Activated T-cell treated with anti-CD3 and anti-CD28 coated beads for 1 hour (primary cell): Measurements from ENCODE around the gene NFU1.
A peak's percentile ranks its signal among the peaks of the same experiment; 100 is the strongest.

ENCODE experiments used
- DNase-seq: peaks from one replicate; pipeline ENCODE4 v3.0.0-alpha.2; 2020; ENCODE audit warnings: low read depth

Gene NFU1

DNA sequence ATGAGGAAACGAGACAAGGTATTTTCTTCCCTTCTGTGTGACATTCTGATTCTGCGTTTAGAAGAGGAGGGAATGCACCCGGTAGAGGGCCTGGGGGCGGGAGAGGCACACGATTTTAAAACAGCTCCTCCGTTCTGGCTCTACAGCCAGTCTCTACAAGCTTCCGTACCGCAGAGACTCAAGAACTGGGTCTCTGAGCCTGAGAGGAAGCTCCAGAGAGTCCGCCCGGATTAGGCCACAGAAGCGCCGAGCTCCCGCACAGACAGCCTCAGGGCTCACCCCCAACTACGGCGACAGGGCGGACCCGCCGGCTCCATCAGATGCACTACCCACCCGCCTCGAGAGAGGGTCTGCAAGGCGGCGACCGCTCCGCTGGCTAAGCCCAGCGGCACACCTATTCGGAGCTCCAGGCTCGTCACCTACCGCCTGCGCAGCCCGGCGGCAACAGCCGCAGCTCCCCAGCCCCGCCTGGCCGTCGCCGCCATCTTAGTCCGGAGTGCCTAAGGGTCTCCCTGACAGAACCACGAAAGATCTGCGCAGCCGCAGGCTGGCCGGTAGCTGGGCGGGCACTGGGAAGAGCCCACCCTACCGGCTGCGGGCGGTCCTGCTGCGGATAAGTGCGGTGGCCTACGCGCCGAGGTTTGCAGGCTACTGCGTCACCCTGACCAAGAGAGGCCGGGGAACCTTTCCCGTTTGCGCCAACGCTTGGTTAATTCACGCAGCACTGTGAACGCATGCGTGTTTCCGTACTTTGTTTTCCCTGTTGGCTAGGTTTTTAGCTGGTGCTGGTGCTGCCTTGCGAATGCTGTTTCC lies at the start of gene NFU1:
NFU1 (minus strand) TSS at position 498 of the 813 bp plus-strand sequence; CDS start at position 485, 13 bp downstream.
- DNase-seq = peak; percentile 67

DNA sequence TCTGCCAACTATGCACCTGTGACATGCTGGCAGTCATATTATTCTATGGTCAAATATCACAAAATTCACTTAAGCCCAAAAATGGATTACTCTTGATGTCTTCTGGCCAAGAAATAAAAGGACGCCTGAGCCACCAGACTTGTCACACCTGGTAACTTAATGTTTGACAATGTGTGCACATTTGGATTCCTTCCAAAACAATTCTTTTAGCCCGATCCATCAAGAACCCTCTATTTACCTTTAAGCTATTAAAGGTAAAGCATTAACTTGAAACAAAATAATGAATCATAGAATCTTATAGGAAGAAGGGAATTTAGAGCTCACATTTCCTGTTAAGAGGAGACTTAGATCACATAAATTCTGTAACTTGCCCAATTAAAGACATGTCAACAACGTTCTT lies 46.5 kb upstream of the NFU1 start:
- no peak for DNase-seq

DNA sequence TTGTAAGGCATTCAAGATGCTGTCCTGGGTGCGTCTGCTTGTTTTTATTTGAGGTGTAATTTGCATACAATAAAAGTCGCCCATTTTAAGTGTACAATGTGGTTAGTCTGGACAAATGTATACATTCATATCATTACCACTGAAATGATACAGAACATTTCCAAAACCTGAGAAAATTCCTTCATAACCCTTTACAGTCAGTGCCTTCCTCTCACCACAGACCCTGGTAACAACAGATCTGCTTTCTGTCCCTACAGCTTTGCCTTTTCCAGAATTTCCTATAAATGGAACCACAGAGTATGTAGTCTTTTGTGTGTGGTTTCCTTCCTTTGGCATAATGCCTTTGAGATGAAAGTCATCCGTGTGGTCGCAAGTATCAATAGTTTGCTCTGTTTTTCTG lies 45.8 kb upstream of the NFU1 start:
- DNase-seq = no peak

DNA sequence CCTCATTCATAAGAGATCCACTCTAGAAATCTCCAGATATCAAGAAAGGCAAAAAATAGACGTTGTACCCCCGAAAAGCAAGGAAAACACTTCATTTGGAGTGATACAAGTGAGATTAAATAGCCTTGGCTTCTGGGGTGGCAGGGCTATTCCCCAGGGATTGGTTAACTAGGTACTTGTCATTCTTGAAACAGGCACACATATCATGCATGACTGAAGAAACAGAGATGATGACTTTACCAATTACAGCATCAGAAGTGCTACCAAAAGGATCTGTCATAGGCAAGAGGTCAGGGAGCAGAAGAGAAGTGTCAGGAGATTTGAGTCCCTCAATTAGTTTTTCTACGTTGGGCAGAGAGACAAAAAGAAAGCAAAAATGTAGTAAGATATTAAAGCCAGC lies 45.2 kb upstream of the NFU1 start:
- DNase-seq = no peak

DNA sequence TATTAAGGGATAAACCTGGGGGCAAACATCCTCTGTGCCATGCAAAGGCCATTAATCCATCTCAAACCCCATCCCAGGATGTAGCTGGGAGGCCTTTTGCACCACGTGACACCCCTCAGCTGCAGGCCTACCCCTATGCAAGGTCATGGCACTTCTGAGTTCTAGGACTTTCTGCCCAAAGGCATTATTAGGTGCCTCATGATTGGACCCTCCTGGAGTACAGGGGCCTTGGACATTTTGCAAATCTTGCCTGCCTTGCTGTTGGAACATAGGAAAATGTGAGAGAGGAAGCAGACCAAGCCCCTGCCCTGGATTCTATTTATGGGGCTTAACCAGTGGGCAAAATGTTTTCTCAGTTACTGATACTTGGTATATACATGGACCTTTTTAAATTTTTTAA lies 44.2 kb upstream of the NFU1 start:
- no peak for DNase-seq

DNA sequence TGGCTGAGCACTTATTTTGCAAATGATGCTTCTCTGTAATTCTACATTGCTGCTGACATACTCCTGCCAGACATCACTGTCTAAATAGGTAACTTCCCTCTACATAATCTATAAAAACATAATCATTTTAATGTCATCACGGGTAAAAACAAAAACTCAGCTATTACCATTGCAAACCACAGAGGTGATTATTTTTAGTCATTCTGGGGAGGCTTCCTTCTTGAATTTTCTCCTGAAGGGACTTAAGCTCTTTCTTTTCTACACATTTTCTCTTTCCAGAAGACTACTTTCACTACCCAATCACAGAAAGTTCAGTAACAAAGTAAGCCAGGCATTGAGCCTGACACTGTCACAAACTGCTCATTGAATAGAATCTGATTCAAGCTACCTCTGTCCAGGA lies 40.4 kb upstream of the NFU1 start:
- no peak for DNase-seq

DNA sequence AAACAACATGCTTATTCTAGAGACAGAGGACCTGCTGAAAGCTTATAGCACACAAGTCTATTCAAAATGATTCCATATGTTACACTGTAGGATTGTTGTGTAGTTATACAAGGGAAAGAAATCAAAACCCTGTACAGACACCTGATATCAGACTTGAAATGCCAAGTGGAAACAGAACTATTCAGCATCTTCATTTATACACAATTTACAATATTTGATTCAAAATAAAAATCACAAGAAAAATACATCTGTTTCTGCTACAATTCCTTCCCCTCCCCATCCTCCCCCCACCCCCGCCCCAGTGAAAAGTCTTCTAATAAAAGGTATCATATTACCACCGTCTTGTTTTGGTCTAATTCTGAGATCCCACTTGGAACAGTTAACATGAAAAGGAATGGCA lies 37.5 kb upstream of the NFU1 start:
- DNase-seq = no peak

DNA sequence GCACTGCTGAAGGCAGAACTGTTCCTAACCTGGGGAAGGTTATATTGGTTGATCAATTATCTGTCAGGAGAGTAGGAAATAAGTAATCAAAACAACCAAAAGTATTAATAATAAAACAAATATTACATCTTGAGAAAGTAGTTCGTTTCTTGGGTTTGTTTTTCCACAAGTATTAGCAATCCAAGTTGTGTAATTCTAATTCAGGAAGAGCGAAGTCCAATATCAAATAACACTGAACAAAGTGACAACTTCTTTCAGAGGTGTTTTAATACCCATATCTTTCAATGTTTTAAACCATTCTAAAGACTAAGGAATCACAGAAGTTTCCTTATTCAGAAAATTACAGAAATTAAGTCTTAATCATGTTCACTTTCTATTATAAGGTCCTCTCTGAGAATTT lies 34.6 kb upstream of the NFU1 start:
- DNase-seq = no peak

DNA sequence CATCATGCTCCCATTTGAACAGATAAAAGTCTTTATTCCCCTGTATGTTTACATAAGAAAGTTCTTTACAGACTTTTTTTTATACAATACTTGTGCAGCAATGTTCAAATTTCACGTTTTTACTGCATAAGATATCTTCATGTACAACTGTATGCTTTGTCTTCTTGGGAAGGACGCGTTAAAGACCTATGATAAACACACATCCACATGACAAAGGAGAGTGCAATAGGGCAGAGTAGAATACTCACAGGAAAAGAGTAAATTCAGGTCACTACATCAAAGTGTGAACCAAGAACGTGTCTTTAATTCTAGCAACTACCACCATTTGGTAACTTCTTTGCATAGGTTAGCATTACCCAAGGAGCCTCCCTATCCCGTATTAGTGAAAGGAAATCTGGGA lies 33.7 kb upstream of the NFU1 start:
- DNase-seq = no peak

DNA sequence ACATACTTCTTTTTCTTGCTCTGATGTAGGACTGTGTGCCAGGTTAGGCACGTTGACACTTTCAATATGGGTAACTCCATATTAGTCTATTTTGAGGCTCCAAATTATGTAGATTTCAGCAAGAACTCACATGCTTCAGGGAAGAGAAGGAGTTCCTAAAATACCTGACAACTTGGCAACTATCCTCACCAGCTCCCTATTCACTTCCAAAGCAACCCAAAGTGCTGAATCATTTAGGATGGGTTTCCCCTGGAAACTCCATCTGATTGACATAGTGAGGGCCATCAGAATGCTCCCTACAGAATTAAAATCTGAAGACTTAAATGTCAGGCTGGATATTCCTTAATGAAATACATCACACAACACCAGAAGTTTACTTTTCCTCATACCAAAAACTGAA lies 32.5 kb upstream of the NFU1 start:
- no peak for DNase-seq

DNA sequence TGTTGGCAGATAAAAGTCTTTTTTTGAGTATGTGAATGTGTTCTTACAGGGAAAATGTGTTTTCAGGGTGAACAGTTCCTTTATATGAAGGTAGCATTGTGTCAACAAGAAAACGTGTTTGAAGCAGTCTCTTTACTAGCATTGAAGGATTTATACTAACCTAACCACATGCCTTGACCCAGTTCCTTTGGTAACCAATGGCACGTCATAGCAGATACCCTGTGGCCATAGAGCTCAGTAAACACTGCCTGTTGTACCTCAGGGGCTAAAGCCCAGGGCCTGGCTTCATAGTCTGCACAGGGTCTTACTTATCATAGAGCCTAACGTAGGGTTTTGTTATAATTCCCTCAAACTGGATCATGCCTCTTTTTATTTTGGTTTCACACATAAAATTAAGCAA lies 32.1 kb upstream of the NFU1 start:
- no peak for DNase-seq

DNA sequence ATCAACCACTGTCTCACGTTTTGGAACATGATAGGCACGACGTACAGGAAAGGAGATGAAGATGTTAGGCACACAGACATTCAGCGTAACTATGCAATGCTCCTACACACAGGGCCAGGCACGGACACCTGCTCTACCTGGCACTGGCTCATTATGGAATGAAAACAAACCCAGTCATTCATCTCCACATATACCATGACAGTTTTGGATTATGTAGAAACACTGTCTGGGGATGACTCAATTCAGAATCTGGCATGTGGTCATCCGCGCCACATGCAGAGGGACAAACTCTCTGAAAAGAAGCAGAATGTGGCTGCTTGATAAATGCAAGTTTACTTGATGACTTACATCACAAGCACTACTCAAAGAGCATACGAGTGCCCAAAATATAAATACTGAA lies 29.5 kb upstream of the NFU1 start:
- no peak for DNase-seq

DNA sequence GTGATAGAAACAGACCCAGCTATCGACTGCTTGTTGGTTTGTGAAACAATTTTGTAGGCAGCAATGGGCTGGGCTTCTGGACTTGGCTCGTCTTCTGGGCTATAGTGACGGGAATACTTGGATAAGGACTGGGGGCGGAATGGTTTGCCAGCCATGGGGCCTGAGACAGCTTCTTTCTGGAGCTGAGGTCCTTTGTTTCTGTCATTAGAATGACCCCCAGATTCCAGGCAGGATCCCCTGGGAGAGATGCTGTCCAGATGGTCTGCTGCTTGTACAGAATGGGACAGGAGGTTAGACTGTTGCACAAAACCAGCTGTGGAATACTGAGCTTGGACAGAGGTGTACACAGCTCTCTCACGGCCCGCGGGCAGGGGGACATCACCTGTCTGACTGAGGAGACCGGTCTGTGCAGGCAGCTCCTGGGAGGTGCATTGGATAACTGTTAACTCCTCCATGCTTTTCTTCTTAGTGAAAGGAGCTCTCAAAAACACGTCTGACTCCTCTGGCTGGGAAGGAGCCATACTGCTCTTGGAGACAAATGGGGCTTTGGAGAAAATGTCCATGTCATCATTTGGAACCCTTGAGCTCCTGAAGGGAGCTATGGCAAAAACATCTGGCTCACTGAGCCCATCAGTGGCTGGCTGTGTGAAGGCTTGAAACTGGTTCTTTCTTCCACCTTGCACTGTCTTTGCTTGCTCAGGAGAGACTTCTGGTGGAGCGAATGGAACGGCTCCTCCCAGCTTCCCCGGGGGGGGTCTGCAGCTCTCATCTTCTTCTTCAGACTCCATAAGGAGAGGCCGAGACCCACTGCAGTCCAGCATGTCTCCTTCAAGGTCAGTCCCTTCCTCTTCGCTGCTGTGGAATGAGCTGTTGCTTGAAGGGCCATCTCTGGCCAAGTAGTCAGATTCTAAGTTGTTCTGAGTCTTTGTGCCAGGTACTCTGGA lies 28.6 kb upstream of the NFU1 start:
- DNase-seq = no peak

DNA sequence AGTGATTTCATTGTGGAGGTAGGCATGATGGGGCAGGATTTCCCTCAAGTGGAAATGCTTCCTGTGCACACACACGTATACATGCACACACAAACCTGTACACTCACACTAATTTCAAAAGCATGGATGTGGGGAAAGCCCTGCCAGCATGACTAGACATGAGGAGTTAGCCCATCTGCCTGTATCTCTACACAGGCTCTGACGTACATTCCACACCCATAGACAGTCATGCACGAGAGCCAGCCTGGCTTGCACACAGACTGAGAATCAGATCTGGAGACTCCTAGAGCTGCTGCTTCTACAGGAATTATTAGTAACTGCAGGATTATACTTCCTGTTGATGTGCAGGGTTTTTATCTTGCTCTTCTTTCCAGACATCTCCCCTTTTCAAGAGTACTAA lies 27.3 kb upstream of the NFU1 start:
- DNase-seq = no peak

DNA sequence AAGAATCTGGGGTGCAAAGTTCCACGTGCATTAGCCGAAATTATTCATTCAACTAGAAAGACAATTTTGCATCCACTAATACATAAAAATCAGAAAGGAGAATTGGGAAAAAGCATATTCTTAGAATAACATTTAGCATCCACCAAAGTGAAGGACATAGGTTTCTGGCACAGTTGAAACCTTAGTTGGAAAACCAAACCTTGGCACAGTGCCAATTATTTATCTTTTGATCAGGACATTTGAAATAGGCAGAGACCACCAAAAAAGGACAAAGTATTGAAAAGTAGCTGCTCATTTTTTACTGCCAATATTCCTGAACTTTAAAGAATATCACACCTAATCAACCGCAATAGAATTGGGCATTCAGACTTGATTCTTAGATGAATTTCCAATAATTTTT lies 25.5 kb upstream of the NFU1 start:
- no peak for DNase-seq

DNA sequence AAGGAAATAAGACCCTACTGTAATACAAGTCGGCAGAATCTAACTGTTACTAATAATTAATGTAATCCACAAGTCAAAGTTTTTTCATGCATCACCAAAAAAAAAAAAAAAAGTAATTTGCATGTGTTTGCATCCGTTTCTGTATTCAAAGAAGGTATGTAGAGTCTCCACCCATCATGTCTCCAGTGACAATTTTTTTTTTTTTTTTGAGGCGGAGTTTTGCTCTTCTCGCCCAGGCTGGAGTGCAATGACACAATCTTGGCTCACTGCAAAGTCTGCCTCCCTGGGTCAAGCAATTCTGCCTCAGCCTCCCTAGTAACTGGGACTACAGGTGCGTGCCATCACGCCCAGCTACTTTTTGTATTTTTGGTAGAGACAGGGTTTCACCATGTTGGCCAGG lies 24.2 kb upstream of the NFU1 start:
- no peak for DNase-seq

DNA sequence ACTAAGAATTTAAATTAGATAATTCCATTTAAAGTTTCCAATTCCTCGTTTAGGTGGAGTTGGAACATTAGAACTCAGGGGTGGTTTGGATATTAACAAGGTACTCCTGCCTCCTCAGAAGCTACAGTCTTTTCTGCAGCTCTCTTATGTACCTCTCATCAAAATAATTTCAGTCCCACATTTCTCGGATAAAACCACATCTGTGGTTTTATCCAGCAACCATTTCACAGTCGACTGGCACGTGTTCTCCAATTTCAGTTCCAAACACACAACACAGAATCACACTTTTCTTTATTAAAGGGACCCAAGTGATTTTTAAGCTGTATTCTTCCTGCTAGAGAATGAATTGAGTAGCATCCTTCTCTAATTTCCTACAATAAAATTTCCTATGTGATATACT lies 22.7 kb upstream of the NFU1 start:
- no peak for DNase-seq

DNA sequence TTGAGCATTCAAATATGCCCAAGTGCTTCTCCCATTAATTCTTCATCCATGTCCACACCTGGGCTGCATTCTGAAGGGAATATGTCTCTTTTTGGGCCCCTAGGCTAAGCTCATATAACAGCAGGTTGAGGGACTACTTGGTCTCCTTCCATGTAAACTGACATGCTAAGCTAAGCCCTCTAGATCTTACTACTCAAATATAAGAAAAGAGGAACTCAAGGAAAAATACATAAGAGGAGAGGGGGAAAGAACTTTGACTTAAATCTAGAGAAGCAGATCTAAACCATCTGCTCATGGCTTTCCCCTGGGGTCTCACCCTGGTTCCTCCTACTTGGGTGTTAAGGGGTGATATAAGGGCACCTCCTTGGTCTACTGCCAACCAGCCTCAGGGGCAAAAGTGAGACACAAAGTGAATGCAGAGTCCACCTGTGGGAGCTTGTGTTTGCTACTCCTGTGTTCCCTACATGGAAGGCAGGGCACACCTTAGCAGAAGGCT lies 19.8 kb upstream of the NFU1 start:
- no peak for DNase-seq

DNA sequence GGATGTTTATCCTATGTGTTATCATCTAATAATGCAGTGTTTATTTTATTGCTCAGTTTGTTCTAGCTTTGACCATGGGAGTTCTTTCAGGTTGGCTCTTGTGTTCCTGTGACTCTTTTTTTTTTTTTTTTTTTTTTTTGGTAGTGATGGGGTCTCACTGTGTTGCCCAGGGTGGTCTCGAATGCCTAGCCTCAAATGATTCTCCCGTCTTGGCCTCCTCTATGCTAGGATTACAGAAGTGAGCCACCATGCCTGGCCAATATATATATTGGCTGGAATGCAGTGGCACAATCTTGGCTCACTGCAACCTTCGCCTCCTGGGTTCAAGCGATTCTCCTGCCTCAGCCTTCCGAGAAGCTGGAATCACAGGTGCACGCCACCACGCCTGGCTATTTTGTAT lies 18.9 kb upstream of the NFU1 start:
- no peak for DNase-seq

DNA sequence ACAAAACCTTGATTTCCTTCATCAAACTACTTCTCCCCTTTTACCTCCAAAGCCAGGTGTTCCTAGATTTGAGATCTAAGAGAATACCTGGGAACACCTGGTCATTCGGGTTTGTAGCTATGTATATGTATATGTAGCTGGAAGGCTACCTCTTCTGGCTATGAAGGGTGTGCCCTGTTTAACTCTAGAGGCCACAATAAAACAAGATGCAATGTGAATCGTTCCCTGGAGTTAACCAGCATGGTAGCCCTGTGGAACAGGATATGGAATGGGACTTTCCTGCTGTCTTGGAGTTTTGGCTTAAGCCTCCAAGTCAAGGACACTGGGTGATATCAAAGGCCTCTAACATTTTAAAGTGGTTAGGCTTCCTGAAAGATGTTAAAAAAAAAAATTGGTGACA lies 17.7 kb upstream of the NFU1 start:
- no peak for DNase-seq

DNA sequence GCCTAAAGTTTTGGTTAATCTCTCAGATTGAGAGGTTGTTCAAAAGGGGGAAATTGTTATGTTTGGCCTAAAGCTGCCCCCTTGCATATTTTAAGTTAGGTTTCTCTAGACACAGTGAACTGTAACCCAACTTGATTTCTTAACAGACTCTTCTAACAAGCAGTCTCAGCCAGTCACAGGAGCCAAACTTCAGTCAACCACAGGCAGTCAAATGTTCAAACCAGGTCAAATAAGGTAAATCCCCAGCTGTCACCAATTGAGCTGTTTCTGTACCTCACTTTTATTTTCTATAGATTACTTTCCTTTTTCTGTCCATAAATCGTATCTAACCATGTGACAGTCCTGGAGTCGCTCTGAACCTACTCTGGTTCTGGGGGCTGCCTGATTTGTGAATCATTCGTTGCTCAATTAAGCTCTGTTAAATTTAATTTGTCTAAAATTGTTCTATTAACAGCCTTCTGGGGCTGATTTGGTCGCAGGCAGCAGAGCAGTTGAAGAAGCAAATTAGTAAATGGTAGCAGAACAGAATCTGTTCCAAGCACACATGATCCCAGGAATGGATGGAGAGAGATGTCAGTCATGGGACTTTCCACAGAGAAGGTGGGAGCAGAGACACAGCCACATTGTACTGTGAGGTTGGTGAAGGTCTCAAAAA lies 16.4 kb upstream of the NFU1 start:
- DNase-seq = no peak

DNA sequence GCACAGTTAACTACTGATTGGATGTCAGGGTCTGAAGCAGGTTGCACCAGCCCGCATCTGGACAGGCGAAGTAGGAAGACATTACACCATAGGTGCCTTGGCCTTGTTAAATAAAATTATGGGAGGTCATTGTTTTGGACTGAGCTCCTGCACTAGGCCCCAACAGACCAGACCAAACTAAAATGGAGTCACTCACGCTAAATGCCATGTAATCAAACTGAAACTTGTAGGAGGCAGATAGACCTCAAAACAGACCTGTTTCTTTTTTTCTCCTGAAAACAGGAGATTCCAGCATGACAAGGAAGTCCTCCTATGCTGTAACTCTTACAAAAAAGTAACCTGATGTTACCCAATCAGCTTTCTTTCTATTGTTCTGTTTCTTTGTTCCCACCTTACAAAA lies 15.5 kb upstream of the NFU1 start:
- no peak for DNase-seq
